H9 (cell line): Measurements from ENCODE around the gene CIPC. TPM values are rescaled to one million over a fixed set of nuclear protein-coding genes. Genes with fewer than 3 reads are reported as not detected.

Experiments
- DNase-seq: peaks from one replicate; pipeline ENCODE4 v3.0.0-alpha.2; 2017
- H2AFZ ChIP-seq: one replicate; pipeline ENCODE4 v1.6.1; 2013; ENCODE audit warnings: mild to moderate bottlenecking, low read length, control low read depth, moderate library complexity
- H2AK5ac ChIP-seq: 2 replicates; pipeline ENCODE4 v1.6.1; 2013; ENCODE audit warnings: low read length, control low read depth, mixed read lengths; ENCODE audit not compliant: insufficient read length
- H2BK120ac ChIP-seq: one replicate; pipeline ENCODE4 v1.6.1; 2013; ENCODE audit warnings: low read depth, mild to moderate bottlenecking, low read length, control low read depth, inconsistent platforms; ENCODE audit not compliant: poor library complexity, severe bottlenecking
- H2BK12ac ChIP-seq: 2 replicates; pipeline ENCODE4 v1.6.1; 2013; ENCODE audit warnings: low read length, control low read depth, mixed read lengths, low read depth; ENCODE audit not compliant: insufficient read length
- H2BK15ac ChIP-seq: 2 replicates; pipeline ENCODE4 v1.6.1; 2013; ENCODE audit warnings: low read depth, low read length, control low read depth
- H2BK20ac ChIP-seq: one replicate; pipeline ENCODE4 v1.6.1; 2013; ENCODE audit warnings: low read depth, mild to moderate bottlenecking, low read length, control low read depth, inconsistent platforms; ENCODE audit not compliant: poor library complexity, severe bottlenecking
- H2BK5ac ChIP-seq: 2 replicates; pipeline ENCODE4 v1.6.1; 2013; ENCODE audit warnings: low read length, control low read depth, mixed read lengths; ENCODE audit not compliant: insufficient read length
- H3K14ac ChIP-seq: 2 replicates; pipeline ENCODE4 v1.6.1; 2013; ENCODE audit warnings: low read length, control low read depth; ENCODE audit not compliant: insufficient read depth
- H3K18ac ChIP-seq: 2 replicates; pipeline ENCODE4 v1.6.1; 2013; ENCODE audit warnings: low read depth, mild to moderate bottlenecking, mixed read lengths, low read length, control low read depth; ENCODE audit not compliant: insufficient read length
- H3K23ac ChIP-seq: 2 replicates; pipeline ENCODE4 v1.6.1; 2013; ENCODE audit warnings: low read length, control low read depth, mixed read lengths, low read depth; ENCODE audit not compliant: insufficient read length
- H3K23me2 ChIP-seq: 2 replicates; pipeline ENCODE4 v1.6.1; 2013; ENCODE audit warnings: low read depth, mild to moderate bottlenecking, mixed read lengths, low read length, control low read depth; ENCODE audit not compliant: insufficient read length, poor library complexity, severe bottlenecking
- H3K27ac ChIP-seq: 2 replicates; pipeline ENCODE4 v1.5.1; 2013; ENCODE audit warnings: low read length, control low read depth, mixed read lengths, low read depth; ENCODE audit not compliant: insufficient read length
- H3K27me3 ChIP-seq: 2 replicates; pipeline ENCODE4 v1.6.1; 2013; ENCODE audit warnings: low read length, control low read depth, inconsistent platforms; ENCODE audit not compliant: insufficient read depth
- H3K4ac ChIP-seq: 2 replicates; pipeline ENCODE4 v1.6.1; 2013; ENCODE audit warnings: low read depth, mild to moderate bottlenecking, control low read depth, inconsistent platforms, low read length, moderate library complexity
- H3K4me1 ChIP-seq: 2 replicates; pipeline ENCODE4 v1.6.1; 2013; ENCODE audit warnings: low read length, control low read depth, inconsistent platforms; ENCODE audit not compliant: insufficient read depth
- H3K4me2 ChIP-seq: 2 replicates; pipeline ENCODE4 v1.6.1; 2013; ENCODE audit warnings: low read length, control low read depth, mixed read lengths; ENCODE audit not compliant: insufficient read length, insufficient read depth
- H3K56ac ChIP-seq: 2 replicates; pipeline ENCODE4 v1.6.1; 2013; ENCODE audit warnings: low read depth, mild to moderate bottlenecking, mixed read lengths, low read length, control low read depth; ENCODE audit not compliant: insufficient read length
- H3K79me1 ChIP-seq: 2 replicates; pipeline ENCODE4 v1.6.1; 2013; ENCODE audit warnings: low read depth, mild to moderate bottlenecking, moderate library complexity, low read length, control low read depth, inconsistent platforms; ENCODE audit not compliant: insufficient read depth, poor library complexity, severe bottlenecking
- H3K79me2 ChIP-seq: 2 replicates; pipeline ENCODE4 v1.6.1; 2013; ENCODE audit warnings: low read length, control low read depth, inconsistent platforms; ENCODE audit not compliant: insufficient read depth
- H3K9ac ChIP-seq: 2 replicates; pipeline ENCODE4 v1.6.1; 2013; ENCODE audit warnings: low read length, control low read depth, mixed read lengths; ENCODE audit not compliant: insufficient read length; ENCODE audit errors: extremely low read depth
- H3K9me3 ChIP-seq: one replicate; pipeline ENCODE4 v1.6.1; 2013; ENCODE audit warnings: low read depth, low read length, inconsistent platforms; ENCODE audit not compliant: control insufficient read depth
- H3T11ph ChIP-seq: one replicate; pipeline ENCODE4 v1.6.1; 2013; ENCODE audit warnings: mild to moderate bottlenecking, low read length, control low read depth, inconsistent platforms
- H4K20me1 ChIP-seq: one replicate; pipeline ENCODE4 v1.6.1; 2013; ENCODE audit not compliant: control insufficient read depth, insufficient read length, insufficient read depth
- H4K5ac ChIP-seq: 2 replicates; pipeline ENCODE4 v1.6.1; 2013; ENCODE audit warnings: low read depth, mild to moderate bottlenecking, mixed read lengths, low read length, control low read depth; ENCODE audit not compliant: insufficient read length
- H4K8ac ChIP-seq: replicated peaks from 2 replicates; pipeline ENCODE4 v1.6.1; 2013; ENCODE audit warnings: low read length, control low read depth, mixed read lengths, low read depth; ENCODE audit not compliant: insufficient read length
- H4K91ac ChIP-seq: 2 replicates; pipeline ENCODE4 v1.6.1; 2013; ENCODE audit warnings: low read depth, mild to moderate bottlenecking, moderate library complexity, mixed read lengths, low read length, control low read depth; ENCODE audit not compliant: insufficient read length
- H3K27ac Mint-ChIP-seq, 3 experiments: 2 replicates in 2 of 3; 3 replicates in 1 of 3; pipeline ENCODE4 v1.8.0; 2020 to 2021; ENCODE audit warnings: mixed read lengths in 3 of 3, mild to moderate bottlenecking in 1 of 3, moderate library complexity in 1 of 3
- H3K27me3 Mint-ChIP-seq: 2 replicates; pipeline ENCODE4 v1.8.0; 2021; ENCODE audit warnings: low read depth, mild to moderate bottlenecking, moderate library complexity, mixed read lengths
- H3K36me3 Mint-ChIP-seq, 3 experiments: 2 replicates in 2 of 3; 3 replicates in 1 of 3; pipeline ENCODE4 v1.8.0; 2020 to 2021; ENCODE audit warnings: low read depth in 3 of 3, mixed read lengths in 3 of 3; ENCODE audit not compliant: insufficient read depth in 1 of 3
- H3K4me1 Mint-ChIP-seq, 2 experiments: 2 replicates each; pipeline ENCODE4 v1.8.0; 2020; ENCODE audit warnings: mixed read lengths in 2 of 2
- H3K4me3 Mint-ChIP-seq, 2 experiments: 2 replicates in 1 of 2; 3 replicates in 1 of 2; pipeline ENCODE4 v1.8.0; 2020 to 2021; ENCODE audit warnings: mild to moderate bottlenecking in 2 of 2, mixed read lengths in 2 of 2, moderate library complexity in 1 of 2
- H3K9me3 Mint-ChIP-seq, 2 experiments: 2 replicates in 1 of 2; 3 replicates in 1 of 2; pipeline ENCODE4 v1.8.0; 2020; ENCODE audit warnings: mild to moderate bottlenecking in 2 of 2, mixed read lengths in 2 of 2, moderate library complexity in 1 of 2
- total RNA-seq: library from RNA; stranded (reverse); gene quantifications from 2 replicates; pipeline ENCODE4 v1.2.1, GENCODE V29; 2021
- TF ChIP-seq, protein P1 (sequence below): fragments of 200-600 bp; sonication (generic); conservative IDR thresholded peaks from 3 replicates; pipeline ENCODE4 v1.8.0; 2021; ENCODE audit warnings: antibody characterized with exemption, mild to moderate bottlenecking

The CIPC gene
- total RNA-seq, 1 experiment from 2014 or later: 23.4 TPM

DNA sequence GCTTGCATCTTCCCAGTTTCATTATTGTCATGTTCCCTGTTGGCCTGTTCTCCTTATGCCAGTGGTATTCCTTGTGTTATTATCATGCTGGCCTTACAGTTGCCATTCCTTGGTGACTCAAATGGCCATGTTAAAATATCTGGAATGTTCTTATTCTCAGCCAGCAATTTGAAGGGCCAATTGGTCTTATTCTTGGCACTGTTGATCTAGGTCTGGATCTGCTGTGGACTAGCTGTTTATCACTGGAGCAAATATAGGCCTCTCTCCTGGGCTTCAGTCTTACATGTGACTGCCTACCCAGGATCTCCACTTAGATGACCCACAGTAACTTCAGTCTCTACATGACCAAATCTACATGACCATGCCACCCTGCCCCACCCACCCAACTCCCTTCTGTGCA is 5.4 kb downstream of the CIPC start:
- Histone ChIP-seq H3K79me2 (peaks cover 5% of the 10 kb centered on the region; the same call in 1 of the 2 replicates), H3K27ac (no peak overlapping the region), H3K4me1 (peaks cover 15% of the 10 kb centered on the region; the same call in 1 of the 2 replicates), H3K56ac (no peak overlapping the region), H3K79me1 (no peaks in the 10 kb centered on the region), H2BK120ac (no peak overlapping the region), H2BK20ac (no peak overlapping the region), H2BK5ac (no peak overlapping the region), H3K9me3 (no peaks in the 10 kb centered on the region), H4K20me1 (no peaks in the 10 kb centered on the region), H3K18ac (no peak overlapping the region), H3K14ac (no peak overlapping the region), H3K23me2 (peaks cover 5% of the 10 kb centered on the region), H3T11ph (no peak overlapping the region), H2BK12ac (no peak overlapping the region), H4K5ac (no peak overlapping the region), H2AFZ (no peak overlapping the region), H2BK15ac (no peak overlapping the region), H4K91ac (no peak overlapping the region), H3K4me2 (no peak overlapping the region), H3K4ac (no peak overlapping the region), H3K9ac (no peak overlapping the region), H3K27me3 (no peaks in the 10 kb centered on the region), H3K23ac (no peak overlapping the region), H4K8ac (no peak overlapping the region), H2AK5ac (no peak overlapping the region)
- TF ChIP-seq, protein P1, sequence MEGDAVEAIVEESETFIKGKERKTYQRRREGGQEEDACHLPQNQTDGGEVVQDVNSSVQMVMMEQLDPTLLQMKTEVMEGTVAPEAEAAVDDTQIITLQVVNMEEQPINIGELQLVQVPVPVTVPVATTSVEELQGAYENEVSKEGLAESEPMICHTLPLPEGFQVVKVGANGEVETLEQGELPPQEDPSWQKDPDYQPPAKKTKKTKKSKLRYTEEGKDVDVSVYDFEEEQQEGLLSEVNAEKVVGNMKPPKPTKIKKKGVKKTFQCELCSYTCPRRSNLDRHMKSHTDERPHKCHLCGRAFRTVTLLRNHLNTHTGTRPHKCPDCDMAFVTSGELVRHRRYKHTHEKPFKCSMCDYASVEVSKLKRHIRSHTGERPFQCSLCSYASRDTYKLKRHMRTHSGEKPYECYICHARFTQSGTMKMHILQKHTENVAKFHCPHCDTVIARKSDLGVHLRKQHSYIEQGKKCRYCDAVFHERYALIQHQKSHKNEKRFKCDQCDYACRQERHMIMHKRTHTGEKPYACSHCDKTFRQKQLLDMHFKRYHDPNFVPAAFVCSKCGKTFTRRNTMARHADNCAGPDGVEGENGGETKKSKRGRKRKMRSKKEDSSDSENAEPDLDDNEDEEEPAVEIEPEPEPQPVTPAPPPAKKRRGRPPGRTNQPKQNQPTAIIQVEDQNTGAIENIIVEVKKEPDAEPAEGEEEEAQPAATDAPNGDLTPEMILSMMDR: no peak
- Mint-ChIP-seq H3K4me1 (peaks cover 46 to 72% of the 10 kb centered on the region in 2 experiments), H3K27me3 (no peaks in the 10 kb centered on the region), H3K27ac (no peak overlapping the region), H3K4me3 (no peak overlapping the region), H3K36me3 (peaks cover 12 to 31% (median 23%) of the 10 kb centered on the region in 3 experiments; a peak in 6 of 7 replicates), H3K9me3 (no peaks in the 10 kb centered on the region; a peak in 1 of 5 replicates)
- no peak for DNase-seq
